Measurements from ENCODE around the gene TMOD1.
"Not testable (repeated sequence)": the region's sequence is repeated elsewhere in the genome, so short reads cannot be mapped to it uniquely, and the experiment has no call there.

The TMOD1 gene

DNA sequence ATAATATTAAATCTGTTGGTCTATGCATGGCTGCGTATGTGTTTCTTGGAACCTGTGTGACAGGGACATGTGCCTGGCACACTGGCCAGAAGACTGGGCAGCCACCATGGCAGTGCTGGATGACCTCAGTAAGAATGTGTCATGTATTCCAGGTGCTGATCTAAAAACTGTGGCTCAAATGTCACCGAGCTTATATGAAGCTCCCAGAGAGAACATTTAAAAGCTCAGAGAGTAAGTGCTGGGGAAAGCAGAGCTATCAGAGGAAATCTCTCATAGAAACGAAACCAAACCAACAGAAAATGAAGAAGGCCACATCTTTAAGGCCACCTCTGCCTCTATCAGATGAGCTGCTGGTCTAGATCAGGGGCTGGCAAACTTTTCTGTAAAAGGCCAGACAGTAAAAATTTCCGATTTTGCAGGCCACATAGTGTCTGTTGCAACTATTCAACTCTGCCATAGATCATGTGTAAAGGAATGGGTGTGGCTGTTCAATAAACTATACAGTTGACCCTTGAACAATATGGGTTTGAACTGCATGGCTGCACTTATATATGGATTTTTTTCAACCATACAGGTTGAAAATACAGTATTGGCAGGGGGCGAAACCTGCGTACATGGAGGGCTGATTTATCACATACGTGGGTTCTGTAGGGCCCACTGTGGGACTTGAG is 99.9 kb downstream of the TMOD1 start:
- no peak for DNase-seq

DNA sequence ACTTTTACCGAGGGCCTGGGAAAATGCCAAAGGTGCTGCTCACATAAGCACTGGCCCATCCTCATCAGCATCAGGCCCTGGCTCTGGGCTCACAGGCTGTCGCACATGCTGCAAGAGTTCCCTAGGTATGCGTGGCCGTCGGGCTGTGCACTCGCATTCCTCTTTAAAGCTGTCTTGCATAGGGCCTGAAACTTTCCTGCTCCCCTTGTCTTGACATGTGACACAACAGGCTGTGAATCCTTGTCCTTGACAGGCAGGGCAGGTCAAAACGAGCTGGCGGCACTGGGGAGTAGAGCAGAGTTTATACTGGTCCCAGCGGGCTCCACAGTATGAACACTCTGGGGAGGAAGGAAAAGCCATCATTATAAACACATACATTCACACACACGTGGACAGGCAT is 101.0 kb downstream of the TMOD1 start:
- no peak for DNase-seq

DNA sequence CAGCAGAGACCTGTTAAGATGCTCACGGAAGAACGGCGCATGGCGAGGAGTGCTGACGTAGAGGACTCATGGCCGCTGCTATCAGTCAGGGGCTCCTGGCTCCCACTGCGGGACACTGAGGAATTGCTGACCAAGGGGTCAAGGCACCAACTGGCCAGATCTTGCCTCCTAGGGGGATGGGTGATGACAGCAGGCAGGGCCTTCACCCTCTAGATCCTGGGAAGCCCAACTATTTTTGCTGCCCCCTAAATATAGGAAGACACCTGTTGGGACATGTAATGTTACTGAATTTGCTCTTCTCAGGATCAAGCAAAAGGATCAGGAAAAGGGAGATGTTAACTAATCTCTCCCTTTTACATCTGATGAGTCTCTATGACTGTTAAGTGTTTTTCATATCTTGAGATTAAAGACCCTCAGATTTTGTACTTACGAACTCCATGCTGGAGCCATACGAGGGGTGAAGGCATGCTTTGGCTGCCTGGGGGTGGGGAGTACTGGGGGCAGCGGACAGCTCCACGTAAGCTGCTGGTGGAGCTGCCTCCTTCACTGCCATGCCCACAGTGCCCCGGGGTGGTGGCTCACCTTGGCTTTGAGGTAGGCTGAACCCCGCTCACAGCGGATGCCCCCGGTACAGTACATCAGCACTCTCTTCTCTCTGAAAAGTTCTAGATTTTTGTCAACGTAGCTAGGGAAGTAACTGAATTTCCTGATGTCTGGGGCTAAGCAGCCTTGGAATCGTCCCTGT is 103.6 kb downstream of the TMOD1 start:
- DNase-seq, result no peak

- DNase-seq, result peak; percentile 45 to 46
These were observed 114.1 kb downstream of the TMOD1 start for GRCh38 chr9:97615439-97616072.

GRCh38 chr9:97617939-97618416 is 116.5 kb downstream of the TMOD1 start:
- no peak for DNase-seq

GRCh38 chr9:97620063-97620462 is 118.6 kb downstream of the TMOD1 start:
- not testable (repeated sequence) for DNase-seq

DNA sequence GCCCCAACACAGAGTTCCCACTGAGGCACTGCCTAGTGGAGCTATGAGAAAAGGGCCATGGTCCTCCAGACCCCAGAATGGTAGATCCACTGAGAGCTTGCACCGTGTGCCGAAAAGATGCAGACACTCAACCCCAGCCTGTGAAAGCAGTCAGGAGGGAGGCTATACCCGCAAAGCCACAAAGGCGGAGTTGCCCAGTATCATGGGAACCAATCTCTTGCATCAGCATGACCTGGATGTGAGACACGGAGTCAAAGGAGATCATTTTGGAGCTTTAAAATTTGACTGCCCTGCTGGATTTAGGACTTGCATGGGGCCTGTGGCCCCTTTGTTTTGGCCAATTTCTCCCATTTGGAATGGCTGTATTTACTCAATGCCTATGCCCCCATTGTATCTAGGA is 121.0 kb downstream of the TMOD1 start:
- DNase-seq, result not testable (repeated sequence)

DNA sequence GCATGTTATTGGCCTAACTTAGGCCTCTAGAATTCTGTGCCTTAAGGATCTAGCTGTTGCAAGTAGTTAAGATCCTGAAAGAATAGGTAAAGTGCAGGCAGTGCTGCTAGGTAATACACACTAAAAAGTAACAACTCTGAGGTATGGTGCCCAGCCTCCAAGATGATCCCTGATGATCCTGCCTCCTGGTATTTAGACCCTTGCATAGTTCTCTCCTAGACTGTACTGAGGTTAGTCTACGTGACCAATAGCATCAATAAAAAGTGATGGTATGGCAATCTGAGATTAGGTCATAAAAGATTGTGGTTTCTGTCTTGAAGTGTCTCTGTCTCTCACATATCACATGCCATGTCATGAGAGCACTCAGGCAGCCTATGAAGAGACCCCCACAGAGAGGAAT is 122.5 kb downstream of the TMOD1 start:
- DNase-seq, result no peak

DNA sequence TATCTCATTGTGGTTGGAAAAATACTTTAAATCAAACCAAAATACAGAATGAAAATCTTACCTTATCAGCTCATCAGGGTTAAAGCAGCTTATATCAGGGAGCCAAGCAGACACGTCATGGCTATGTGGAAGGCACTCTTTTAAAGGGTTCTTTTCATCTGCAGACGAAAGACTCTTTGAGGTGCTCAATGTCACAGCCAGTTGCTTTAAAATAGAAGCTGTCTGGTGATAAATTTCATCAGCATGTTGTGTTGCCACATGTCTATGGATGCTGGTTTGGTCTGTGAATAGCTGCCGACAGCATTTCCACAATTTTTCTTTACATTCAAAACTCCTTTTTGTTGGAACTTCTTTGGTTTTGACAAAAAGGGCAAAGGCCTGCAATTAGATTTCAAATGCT is 124.2 kb downstream of the TMOD1 start:
- DNase-seq, result no peak

- no peak for DNase-seq
These were observed 126.2 kb downstream of the TMOD1 start for GRCh38 chr9:97627624-97628023.

- DNase-seq, result no peak
These were observed 127.2 kb downstream of the TMOD1 start for GRCh38 chr9:97628668-97629067.

GRCh38 chr9:97629156-97629555 is 127.7 kb downstream of the TMOD1 start:
- DNase-seq, result no peak

GRCh38 chr9:97630591-97630990 is 129.1 kb downstream of the TMOD1 start:
- DNase-seq, result no peak

DNA sequence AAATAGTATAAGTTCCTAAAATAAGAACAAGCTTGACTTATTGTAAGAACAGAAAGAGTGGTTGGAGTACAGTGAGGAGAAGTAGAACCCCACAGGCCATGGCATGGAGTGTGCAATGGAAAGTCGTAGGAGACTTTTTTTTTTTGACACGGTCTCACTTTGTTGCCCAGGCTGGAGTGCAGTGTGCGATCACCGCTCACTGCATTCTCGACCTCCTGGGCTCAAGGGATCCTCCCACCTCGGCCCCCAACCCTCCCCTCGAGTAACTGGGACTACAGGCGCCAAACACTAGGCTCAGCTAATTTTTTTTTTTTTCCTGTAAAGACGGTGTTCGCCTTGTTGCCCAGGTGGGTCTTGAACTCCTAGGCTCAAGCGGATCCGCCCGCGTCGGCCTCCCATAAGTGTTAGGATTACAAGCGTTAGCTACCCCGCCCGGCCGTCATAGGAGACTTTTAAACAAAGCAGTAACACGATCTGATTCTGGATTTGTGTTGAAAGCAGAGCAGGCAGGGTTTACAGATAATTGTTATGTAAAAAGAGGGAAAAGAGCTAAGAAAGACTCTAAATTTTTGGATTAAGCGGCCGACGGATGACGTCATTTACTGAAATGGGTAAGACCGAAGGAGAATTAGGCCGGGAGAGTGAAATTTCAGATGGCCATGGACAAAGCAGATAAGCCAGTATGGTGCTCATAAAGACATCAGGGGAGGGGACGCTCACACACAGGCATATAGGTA is 130.9 kb downstream of the TMOD1 start:
- DNase-seq, result peak; percentile 5 to 6

GRCh38 chr9:97632985-97633858 is 131.8 kb downstream of the TMOD1 start, which contains the start of the genes NCBP1 and TSTD2:
Gene NCBP1, plus strand, starts transcription at chr9:97633821. Its CDS starts 61 bp downstream, at chr9:97633882.
Gene TSTD2, minus strand, starts transcription at chr9:97633368. Its CDS starts 5,806 bp downstream, at chr9:97627562.
- DNase-seq, result peak; percentile 94

- DNase-seq, result no peak
These were observed 132.5 kb downstream of the TMOD1 start for GRCh38 chr9:97633859-97634490.

GRCh38 chr9:97635026-97635425 is 133.6 kb downstream of the TMOD1 start:
- no peak for DNase-seq

- no peak for DNase-seq
These were observed 135.4 kb downstream of the TMOD1 start for GRCh38 chr9:97636903-97637302.

- no peak for DNase-seq
These were observed 137.2 kb downstream of the TMOD1 start for GRCh38 chr9:97638666-97639065.

- DNase-seq, result no peak
These were observed 138.9 kb downstream of the TMOD1 start for GRCh38 chr9:97640325-97640724.

GRCh38 chr9:97645720-97646119 is 144.3 kb downstream of the TMOD1 start:
- DNase-seq, result no peak
